GM12878 (cell line): ENCODE results near the gene SIGLEC11. TPM values are rescaled to one million over a fixed set of nuclear protein-coding genes. Genes with fewer than 3 reads are reported as not detected.

Experiments used
- ATAC-seq: fragments of 200-7000 bp; cut with Tn5 transposase; 3 replicates; pipeline ENCODE4 v1.9.1; 2020; ENCODE audit warnings: mild to moderate bottlenecking, moderate library complexity
- BruUV-seq: library from RNA; stranded (reverse); fragments of 400-500 nt; replicated peaks from 2 replicates; lab custom pipeline; 2021; lab: Mats Ljungman, UMichigan
- CTCF ChIA-PET: fragments of 300-600 bp; sonication (Branson Sonifier 250); formaldehyde crosslinking; extraction: SDS; loops from one replicate; lab custom pipeline; 2021; ENCODE audit warnings: inconsistent platforms; lab: Yijun Ruan, JAX
- POLR2A ChIA-PET: fragments of 350-600 bp; formaldehyde crosslinking; extraction: SDS; loops from one replicate; lab custom pipeline; 2021; ENCODE audit warnings: inconsistent platforms; lab: Charles Lee
- RAD21 ChIA-PET: fragments of 300-600 bp; sonication (Branson Sonifier 250); formaldehyde crosslinking; loops from one replicate; lab custom pipeline; 2023; ENCODE audit warnings: antibody characterized with exemption; ENCODE audit not compliant: unreplicated experiment; lab: Charles Lee
- SMC1A ChIA-PET: fragments of 300-600 bp; sonication (Branson Sonifier 250); formaldehyde crosslinking; loops from one replicate; lab custom pipeline; 2023; ENCODE audit not compliant: unreplicated experiment, uncharacterized antibody; lab: Charles Lee
- DNase-seq: peaks from one replicate; pipeline ENCODE4 v3.0.0-alpha.2; 2011; ENCODE audit warnings: low read depth, low spot score
- FAIRE-seq: peaks from 3 replicates; lab custom pipeline; 2011; peaks lifted over from hg19 to GRCh38; lab: Jason Lieb, UNC
- H2AFZ ChIP-seq: 2 replicates; pipeline ENCODE4 v1.6.0; 2011; ENCODE audit warnings: low read depth, low read length, control low read depth; ENCODE audit not compliant: control insufficient read depth
- H3K27ac ChIP-seq: 2 replicates; pipeline ENCODE4 v1.5.1; 2011; ENCODE audit warnings: control low read depth; ENCODE audit not compliant: control insufficient read depth, insufficient read depth
- H3K27me3 ChIP-seq, 2 experiments: replicated peaks in 1 of 2; 2 replicates each; pipeline versions ENCODE4 v1.6.0 to v1.6.1; 2011; ENCODE audit warnings: low read length in 1 of 2; ENCODE audit not compliant: control insufficient read depth in 2 of 2, insufficient read depth in 2 of 2
- H3K36me3 ChIP-seq, 2 experiments: 2 replicates each; pipeline ENCODE4 v1.5.1; 2011; ENCODE audit warnings: low read length in 1 of 2; ENCODE audit not compliant: control insufficient read depth in 2 of 2, insufficient read depth in 2 of 2
- H3K4me1 ChIP-seq: 2 replicates; pipeline ENCODE4 v1.6.1; 2011; ENCODE audit warnings: mild to moderate bottlenecking, low read length, moderate library complexity, mixed read lengths; ENCODE audit not compliant: control insufficient read depth, insufficient read depth
- H3K4me2 ChIP-seq: 2 replicates; pipeline ENCODE4 v1.6.0; 2011; ENCODE audit warnings: control low read depth; ENCODE audit not compliant: control insufficient read depth, insufficient read depth
- H3K4me3 ChIP-seq: fragments of 200-600 bp; sonication (generic); 2 replicates; pipeline ENCODE4 v1.5.1; 2016
- H3K79me2 ChIP-seq: 2 replicates; pipeline ENCODE4 v1.6.0; 2011; ENCODE audit warnings: low read length; ENCODE audit not compliant: control insufficient read depth, insufficient read depth
- H3K9ac ChIP-seq: 2 replicates; pipeline ENCODE4 v1.8.0; 2011; ENCODE audit warnings: low read length, control low read depth, mixed read lengths; ENCODE audit not compliant: control insufficient read depth, insufficient read depth
- H3K9me3 ChIP-seq: replicated peaks from 3 replicates; pipeline ENCODE4 v1.5.1; 2011; ENCODE audit warnings: mild to moderate bottlenecking, low read length; ENCODE audit not compliant: control insufficient read depth, insufficient read depth
- H4K20me1 ChIP-seq: 2 replicates; pipeline ENCODE4 v1.6.0; 2011; ENCODE audit not compliant: control insufficient read depth, insufficient read depth
- BHLHE40 ChIP-seq, 2 experiments: fragments of 450-650 bp in 1 of 2; IDR thresholded peaks; 2 replicates each; pipeline ENCODE4 v1.6.1; 2011 to 2017; ENCODE audit warnings: low read depth in 2 of 2, borderline replicate concordance in 1 of 2, improper control_type of control experiment in 1 of 2, low read length in 1 of 2, mild to moderate bottlenecking in 1 of 2
- CUX1 ChIP-seq: IDR thresholded peaks from 2 replicates; pipeline ENCODE4 v1.6.1; 2012; ENCODE audit warnings: improper control_type of control experiment, low read depth, low read length; ENCODE audit not compliant: insufficient replicate concordance
- EP300 ChIP-seq, 2 experiments: fragments of 150-350 bp in 1 of 2; IDR thresholded peaks; 2 replicates each; pipeline ENCODE4 v1.6.1; 2011 to 2012; ENCODE audit warnings: low read depth in 2 of 2, low read length in 2 of 2, borderline replicate concordance in 1 of 2, improper control_type of control experiment in 1 of 2, inconsistent platforms in 1 of 2; ENCODE audit not compliant: control insufficient read depth in 1 of 2
- MLLT1 ChIP-seq: fragments of 450-650 bp; IDR thresholded peaks from 2 replicates; pipeline ENCODE4 v1.6.1; 2016; ENCODE audit warnings: mild to moderate bottlenecking
- NBN ChIP-seq: fragments of 450-650 bp; IDR thresholded peaks from 2 replicates; pipeline ENCODE4 v1.6.1; 2016
- PBX3 ChIP-seq: IDR thresholded peaks from 2 replicates; pipeline ENCODE4 v1.6.1; 2011; ENCODE audit warnings: mild to moderate bottlenecking, low read depth, low read length, moderate library complexity; ENCODE audit not compliant: insufficient replicate concordance
- POU2F2 ChIP-seq: IDR thresholded peaks from 3 replicates; pipeline ENCODE4 v1.6.1; 2011; ENCODE audit warnings: low read depth, mild to moderate bottlenecking, low read length, borderline replicate concordance
- SMAD5 ChIP-seq: IDR thresholded peaks from 2 replicates; pipeline ENCODE4 v1.6.1; 2016; ENCODE audit warnings: antibody characterized with exemption, low read depth
- SP1 ChIP-seq: IDR thresholded peaks from one replicate; pipeline ENCODE4 v1.6.1; 2011; ENCODE audit warnings: low read depth, low read length
- STAT3 ChIP-seq: IDR thresholded peaks from 2 replicates; pipeline ENCODE4 v1.6.1; 2011; ENCODE audit warnings: low read depth, low read length, improper control_type of control experiment
- TARDBP ChIP-seq: IDR thresholded peaks from 2 replicates; pipeline ENCODE4 v1.6.1; 2016; ENCODE audit warnings: borderline replicate concordance
- ZNF207 ChIP-seq: fragments of 450-650 bp; IDR thresholded peaks from 2 replicates; pipeline ENCODE4 v1.6.1; 2014; ENCODE audit warnings: antibody characterized with exemption, mild to moderate bottlenecking, borderline replicate concordance
- WGBS: methylation state at CpG from one replicate; pipeline ENCODE4 v1.1.6; 2016; ENCODE audit warnings: low lambda C conversion rate; ENCODE audit not compliant: insufficient replicate concordance, insufficient coverage; ENCODE audit errors: missing lambda C conversion rate; 5-methylcytosine and 5-hydroxymethylcytosine counted together
- in situ Hi-C: fragments of 300-500 bp; cut with MboI; formaldehyde crosslinking; loops from 9 replicates; pipeline ENCODE4 v1.14.3; 2018; ENCODE audit warnings: mixed read lengths
- intact Hi-C: fragments of 100-400 bp; cut with micrococcal nuclease; formaldehyde crosslinking; loops from one replicate; pipeline ENCODE4 v1.14.2; 2022; ENCODE audit not compliant: unreplicated experiment
- polyA plus RNA-seq, 11 experiments: library from polyadenylated mRNA; depleted of rRNA in 4 of 11; unstranded in 6 of 11; stranded (reverse) in 5 of 11; fragments of >200 nt; fragmentation: Nextera tagmentation in 4 of 11; fragmentation: Illumina TruSeq in 1 of 11; extraction: Ambion mirVana in 4 of 11; extraction: Trizol in 1 of 11; gene quantifications; 1 replicate in 1 of 11; 2 replicates in 10 of 11; pipeline versions ENCODE4 v1.2.1 to v1.2.3, GENCODE V29; 2011 to 2016; ENCODE audit warnings: inconsistent platforms in 2 of 11, missing spikeins in 2 of 11, low read depth in 1 of 11
- total RNA-seq, 4 experiments: library from RNA; depleted of rRNA in 3 of 4; stranded (reverse); fragments of >200 nt in 3 of 4; fragmentation: Illumina TruSeq in 1 of 4; extraction: Trizol in 1 of 4; gene quantifications; 2 replicates each; pipeline versions ENCODE4 v1.2.1 to v1.2.3, GENCODE V29; 2013 to 2021

Gene SIGLEC11
- total and polyA plus RNA-seq, 10 of the 15 experiments (the other 5 are each of a cell fraction or from before 2014, with no cell fraction given): not detected

GRCh38 chr19:49906879-49907564, 54.0 kb downstream of the SIGLEC11 start:
- Histone ChIP-seq H3K4me1 (peaks cover 72% of the 10 kb centered on the region), H2AFZ (no peak overlapping the region), H3K27me3 (no peaks in the 10 kb centered on the region), H3K79me2 (peaks cover 43% of the 10 kb centered on the region), H3K9ac (peak overlapping the region; percentile 33; the same call in 1 of the 2 replicates), H4K20me1 (peaks cover 3% of the 10 kb centered on the region; the same call in 1 of the 2 replicates), H3K36me3 (peaks cover 13 to 26% of the 10 kb centered on the region in 2 experiments), H3K27ac (peak overlapping the region; percentile 81), H3K4me3 (no peak overlapping the region; the same call in 1 of the 2 replicates), H3K9me3 (no peaks in the 10 kb centered on the region; the same call in 2 of the 3 replicates), H3K4me2 (peak overlapping the region; percentile 12; the same call in 1 of the 2 replicates)
- peak; percentile 63 for ATAC-seq
- SMC1A ChIA-PET: interaction anchor here (0.7 to 8.8 kb wide), 6 partner anchors 9 to 30 kb away, joined by 3 to 110 read pairs (median 4); partner anchors contain the start of genes AKT1S1, ATF5, IL4I1 and TBC1D17
- no peak for FAIRE-seq
- intact Hi-C loops (loop anchor here (1.0 kb wide), 1 partner anchor 10 kb away; no protein-coding TSS in a partner anchor), in situ Hi-C loops (no loop called here)
- RAD21 ChIA-PET: interaction anchor here (0.8 to 3.1 kb wide), 8 partner anchors 10 to 38 kb away, joined by 3 to 34 read pairs (median 4); partner anchors contain the start of genes ATF5, IL4I1 and NUP62
- DNase-seq: peak; percentile 85
- CTCF ChIA-PET: interaction anchor here (0.6 to 9.0 kb wide), 5 partner anchors 8 to 1535 kb away, joined by 3 to 71 read pairs (median 3); partner anchors contain the start of genes ATF5 and IL4I1
- 13% methylated on average over 16 of the region's 16 CpGs for WGBS
- TSS peak; percentile 72 for BruUV-seq
- POLR2A ChIA-PET: interaction anchor here (0.6 to 4.1 kb wide), 17 partner anchors 8 to 272 kb away, joined by 3 to 47 read pairs (median 4); partner anchors contain the start of genes ATF5, IL4I1 and PNKP
- no peak for TF ChIP-seq PBX3
- 0 out of 2 replicates have a peak, but pooled peaks have one; percentile 27 for TF ChIP-seq STAT3
- TF ChIP-seq POU2F2: peak; percentile 36; the same call in 1 of the 3 replicates
- no peak for TF ChIP-seq CUX1
- peak; percentile 80; the same call in 1 of the 2 replicates for TF ChIP-seq NBN
- TF ChIP-seq EP300 (IDR thresholded peaks at IDR 0.05; ENCODE audit: borderline replicate concordance in 1 of 2, control insufficient read depth in 1 of 2, low read depth in 2 of 2, low read length in 2 of 2): 0 out of 4 replicates have a peak, but pooled peaks of 1 of the 2 experiments have one; percentile 23
- no peak for TF ChIP-seq ZNF207
- TF ChIP-seq SP1: no peak
- TF ChIP-seq MLLT1: peak; percentile 41; the same call in 1 of the 2 replicates
- no peak for TF ChIP-seq TARDBP
- TF ChIP-seq SMAD5: no peak
- peak; percentile 40 to 52; a peak in 2 of 4 replicates for TF ChIP-seq BHLHE40 (IDR thresholded peaks at IDR 0.05; ENCODE audit: borderline replicate concordance in 1 of 2, low read depth in 2 of 2, low read length in 1 of 2)
